Activated CD8-positive, alpha-beta T cell treated with anti-CD3 and anti-CD28 coated beads for 36 hours (primary cell): Measurements from ENCODE around the gene GRPEL1. TPM values are rescaled to one million over a fixed set of nuclear protein-coding genes. Genes with fewer than 3 reads are reported as not detected.
"Not testable (repeated sequence)": the region's sequence is repeated elsewhere in the genome, so short reads cannot be mapped to it uniquely, and the experiment has no call there.

Experiments used
- ATAC-seq: fragments of 200-7000 bp; cut with Tn5 transposase; one replicate; pipeline ENCODE4 v1.10.0; 2021; ENCODE audit warnings: mild to moderate bottlenecking, moderate library complexity
- CTCF ChIA-PET: fragments of 350-600 bp; sonication (Branson Sonifier 250); formaldehyde crosslinking; loops from one replicate; lab custom pipeline; 2021; ENCODE audit warnings: antibody characterized with exemption; lab: Charles Lee
- POLR2A ChIA-PET: fragments of 350-600 bp; sonication (Branson Sonifier 250); formaldehyde crosslinking; loops from one replicate; lab custom pipeline; 2021; ENCODE audit warnings: antibody characterized with exemption; lab: Charles Lee
- DNase-seq: peaks from one replicate; pipeline ENCODE4 v3.0.0-alpha.2; 2020
- H3K27ac Mint-ChIP-seq: one replicate; pipeline ENCODE4 v1.8.0; 2021; ENCODE audit warnings: mild to moderate bottlenecking, mixed read lengths
- H3K27me3 Mint-ChIP-seq: one replicate; pipeline ENCODE4 v1.8.0; 2021; ENCODE audit warnings: mixed read lengths
- H3K36me3 Mint-ChIP-seq: one replicate; pipeline ENCODE4 v1.8.0; 2021; ENCODE audit warnings: low read depth, mixed read lengths
- H3K4me1 Mint-ChIP-seq: one replicate; pipeline ENCODE4 v1.8.0; 2021; ENCODE audit warnings: low read depth, mixed read lengths
- H3K4me3 Mint-ChIP-seq: one replicate; pipeline ENCODE4 v1.8.0; 2021; ENCODE audit warnings: mild to moderate bottlenecking, moderate library complexity, mixed read lengths
- H3K9me3 Mint-ChIP-seq: one replicate; pipeline ENCODE4 v1.8.0; 2021; ENCODE audit warnings: mixed read lengths
- CTCF ChIP-seq: fragments of 200-600 bp; IDR thresholded peaks from one replicate; pipeline ENCODE4 v1.8.0; 2022; ENCODE audit warnings: antibody characterized with exemption, mild to moderate bottlenecking
- intact Hi-C: fragments of 100-400 bp; cut with micrococcal nuclease; formaldehyde crosslinking; loops from one replicate; pipeline ENCODE4 v1.10.0; 2022
- total RNA-seq, 2 experiments: library from RNA; stranded (reverse); gene quantifications; one replicate each; pipeline ENCODE4 v1.2.3, GENCODE V29; 2021

The GRPEL1 gene
- total RNA-seq, 2 experiments from 2014 or later = 82.4 to 84.5 TPM

DNA sequence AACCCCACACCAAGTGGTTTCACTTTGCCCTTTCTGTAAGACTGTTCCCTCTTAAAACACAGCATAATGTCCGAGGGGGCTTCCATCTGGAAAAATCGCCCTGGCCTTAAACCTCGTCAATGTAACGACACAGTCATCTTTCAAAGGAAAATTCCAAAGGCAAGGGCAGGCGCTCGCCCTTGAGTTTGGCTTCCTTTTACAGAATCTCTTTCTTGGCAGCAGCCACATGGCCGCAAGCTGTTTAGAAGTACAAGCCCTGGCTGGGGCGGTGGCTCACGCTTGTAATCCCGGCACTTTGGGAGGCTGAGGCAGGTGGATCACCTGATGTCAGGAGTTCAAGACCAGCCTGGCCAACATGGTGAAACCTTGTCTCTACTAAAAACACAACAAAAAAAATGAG lies 27.1 kb upstream of the GRPEL1 start:
- Mint-ChIP-seq H3K27ac (no peak overlapping the region), H3K4me1 (no peaks in the 10 kb centered on the region), H3K27me3 (peaks cover 5% of the 10 kb centered on the region), H3K9me3 (no peaks in the 10 kb centered on the region), H3K36me3 (no peaks in the 10 kb centered on the region), H3K4me3 (no peak overlapping the region)
- DNase-seq (no peak), ATAC-seq (no peak)
- no peak for TF ChIP-seq CTCF
- ChIA-PET CTCF (interaction anchor here (0.7 to 1.0 kb wide), 2 partner anchors 8 to 15 kb away, joined by 3 read pairs; no protein-coding TSS in a partner anchor), POLR2A (no interaction called here)
- intact Hi-C loops = no loop called here

GRCh38 chr4:7092026-7092425 lies 24.2 kb upstream of the GRPEL1 start:
- no peaks in the 10 kb centered on the region for H3K9me3 Mint-ChIP-seq
- peaks cover 5% of the 10 kb centered on the region for H3K27me3 Mint-ChIP-seq
- intact Hi-C loops = no loop called here
- CTCF ChIA-PET = no interaction called here
- no peak for TF ChIP-seq CTCF
- DNase-seq (no peak), ATAC-seq (no peak)
- no peaks in the 10 kb centered on the region for H3K36me3 Mint-ChIP-seq
- POLR2A ChIA-PET = no interaction called here
- H3K4me1 Mint-ChIP-seq = no peaks in the 10 kb centered on the region
- no peak overlapping the region for H3K27ac Mint-ChIP-seq
- no peak overlapping the region for H3K4me3 Mint-ChIP-seq

- H3K4me1 Mint-ChIP-seq = no peaks in the 10 kb centered on the region
- TF ChIP-seq CTCF = no peak
- peaks cover 15% of the 10 kb centered on the region for H3K27me3 Mint-ChIP-seq
- DNase-seq (no peak), ATAC-seq (no peak)
- no peaks in the 10 kb centered on the region for H3K36me3 Mint-ChIP-seq
- intact Hi-C loops = no loop called here
- ChIA-PET POLR2A (no interaction called here), CTCF (interaction anchor here (0.7 to 2.1 kb wide), 3 partner anchors 13 to 18 kb away, joined by 3 to 10 read pairs (median 7); no protein-coding TSS in a partner anchor)
- no peak overlapping the region for H3K27ac Mint-ChIP-seq
- peaks cover 2% of the 10 kb centered on the region for H3K9me3 Mint-ChIP-seq
- H3K4me3 Mint-ChIP-seq = no peak overlapping the region
Measured at GRCh38 chr4:7089213-7089986, 21.5 kb upstream of the GRPEL1 start.

DNA sequence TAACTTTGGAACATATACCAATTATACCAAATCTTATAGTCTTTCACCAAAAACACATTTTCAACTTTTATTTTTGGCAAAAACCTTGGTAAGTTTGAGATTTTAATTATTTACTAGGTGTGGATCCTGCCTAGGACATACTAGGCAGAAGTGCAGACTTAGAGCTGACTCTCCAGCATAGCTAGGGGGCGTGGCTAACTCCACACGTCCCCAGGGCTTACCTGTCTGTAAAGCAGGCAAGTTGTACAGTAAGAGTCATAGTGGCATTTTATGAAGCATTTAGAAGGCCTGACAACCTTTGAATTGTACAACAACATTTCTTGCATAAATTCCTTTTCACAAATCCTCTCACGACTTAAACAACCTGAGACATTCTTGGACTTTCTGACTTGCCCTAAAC lies 19.2 kb upstream of the GRPEL1 start:
- Mint-ChIP-seq H3K4me3 (no peak overlapping the region), H3K9me3 (peaks cover 2% of the 10 kb centered on the region), H3K4me1 (no peaks in the 10 kb centered on the region), H3K36me3 (no peaks in the 10 kb centered on the region), H3K27me3 (peaks cover 25% of the 10 kb centered on the region), H3K27ac (no peak overlapping the region)
- POLR2A ChIA-PET = interaction anchor here (0.7 kb wide), 1 partner anchor 16 kb away, joined by 3 read pairs; no protein-coding TSS in a partner anchor
- ATAC-seq (no peak), DNase-seq (no peak)
- intact Hi-C loops = no loop called here
- no peak for TF ChIP-seq CTCF
- CTCF ChIA-PET = interaction anchor here (5.9 kb wide), 1 partner anchor 15 kb away, joined by 30 read pairs; no protein-coding TSS in a partner anchor

GRCh38 chr4:7086384-7086783 lies 18.5 kb upstream of the GRPEL1 start:
- ATAC-seq (no peak), DNase-seq (no peak)
- Mint-ChIP-seq H3K27me3 (peaks cover 25% of the 10 kb centered on the region), H3K4me1 (no peaks in the 10 kb centered on the region), H3K9me3 (peaks cover 2% of the 10 kb centered on the region), H3K27ac (no peak overlapping the region), H3K4me3 (no peak overlapping the region), H3K36me3 (no peaks in the 10 kb centered on the region)
- ChIA-PET CTCF (interaction anchor here (0.9 to 5.9 kb wide), 2 partner anchors 9 to 16 kb away, joined by 3 to 30 read pairs; no protein-coding TSS in a partner anchor), POLR2A (interaction anchor here (0.7 kb wide), 1 partner anchor 17 kb away, joined by 3 read pairs; no protein-coding TSS in a partner anchor)
- no peak for TF ChIP-seq CTCF
- intact Hi-C loops = no loop called here

GRCh38 chr4:7084564-7084961 lies 16.7 kb upstream of the GRPEL1 start:
- H3K36me3 Mint-ChIP-seq, DNase-seq, H3K4me3 Mint-ChIP-seq, H3K4me1 Mint-ChIP-seq, POLR2A ChIA-PET, intact Hi-C loops, ATAC-seq, H3K9me3 Mint-ChIP-seq, H3K27ac Mint-ChIP-seq: not testable (repeated sequence)
- H3K27me3 Mint-ChIP-seq = peaks cover 30% of the 10 kb centered on the region
- CTCF ChIA-PET = interaction anchor here (1.0 to 5.9 kb wide), 4 partner anchors 14 to 18 kb away, joined by 5 to 30 read pairs (median 14); partner anchors contain the start of gene GRPEL1
